Nucleus accumbens (tissue), 56 donors: ENCODE results near the gene INVS.
"Not testable (repeated sequence)": the region's sequence is repeated elsewhere in the genome, so short reads cannot be mapped to it uniquely, and the experiment has no call there.

ENCODE experiments used
- DNase-seq, 56 donors: peaks; one replicate each; lab custom pipeline; 2025; lab: John Stamatoyannopoulos, UW

INVS gene

DNA sequence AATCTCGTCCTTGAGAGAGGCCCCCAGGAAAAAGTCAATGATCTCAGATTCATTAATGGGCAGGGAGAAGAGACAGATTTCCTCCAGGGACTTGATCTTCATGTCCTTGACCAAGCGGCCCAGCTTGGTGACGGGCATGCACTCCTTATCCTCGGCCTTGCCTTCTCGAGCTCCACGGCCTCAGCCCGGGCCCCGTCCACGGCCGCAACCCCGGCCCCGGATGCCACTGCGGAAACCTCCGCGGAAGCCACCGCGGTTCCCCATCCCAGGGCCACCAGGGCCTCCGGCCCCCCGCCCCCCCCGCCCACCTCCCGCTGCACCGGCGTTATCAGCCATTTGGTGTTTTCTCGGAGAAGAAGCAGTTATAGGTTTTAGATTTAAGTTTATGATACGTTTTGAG lies 18.3 kb downstream of the INVS start:
- DNase-seq, result no peak

- DNase-seq, result no peak
Observed at GRCh38 chr9:100120286-100120685, 21.2 kb downstream of the INVS start.

GRCh38 chr9:100125236-100125635 lies 26.2 kb downstream of the INVS start:
- DNase-seq, result no peak

DNA sequence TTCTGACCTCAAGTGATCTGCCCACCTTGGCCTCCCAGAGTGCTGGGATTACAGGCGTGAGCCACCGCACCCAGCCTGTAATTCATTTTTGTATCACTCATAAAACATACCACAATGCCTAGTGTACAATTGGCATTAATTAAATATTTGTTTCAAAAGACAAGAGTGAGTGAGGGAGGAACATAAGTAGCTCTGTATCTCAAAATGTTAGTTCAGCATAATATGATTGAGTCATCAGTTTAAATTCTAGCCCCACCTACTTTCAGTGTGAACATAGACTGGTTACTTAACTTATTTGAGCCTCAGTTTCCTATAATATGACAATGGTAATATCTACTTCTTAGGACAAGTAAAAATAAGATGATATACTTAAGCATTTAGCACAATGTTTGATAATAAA lies 26.9 kb downstream of the INVS start:
- DNase-seq, result no peak

GRCh38 chr9:100126423-100126822 lies 27.4 kb downstream of the INVS start:
- no peak for DNase-seq

- DNase-seq, result no peak
Observed at GRCh38 chr9:100129772-100130171, 30.7 kb downstream of the INVS start.

- no peak for DNase-seq
Observed at GRCh38 chr9:100131216-100131615, 32.2 kb downstream of the INVS start.

- no peak for DNase-seq
Observed at GRCh38 chr9:100131875-100132430, 32.9 kb downstream of the INVS start.

DNA sequence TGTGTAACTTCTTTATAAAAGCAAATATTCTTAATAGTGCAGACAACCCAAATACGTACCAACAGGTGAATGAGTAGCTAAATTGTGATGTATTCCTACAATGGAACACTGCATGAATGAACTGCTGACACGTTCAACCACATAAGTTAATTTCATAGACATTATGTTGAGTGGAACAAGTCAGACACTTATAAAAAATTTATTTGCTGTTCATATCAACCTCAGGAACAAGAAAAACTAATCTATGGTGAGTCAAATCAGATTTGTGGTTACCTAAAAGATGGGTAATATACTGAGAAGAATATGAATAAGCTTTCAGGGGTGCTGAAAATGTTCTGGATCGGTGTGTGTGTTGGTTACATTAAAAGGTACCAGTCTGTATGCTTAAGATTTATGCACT lies 35.7 kb downstream of the INVS start:
- DNase-seq, result no peak

- DNase-seq, result not testable (repeated sequence)
Observed at GRCh38 chr9:100136799-100137198, 37.8 kb downstream of the INVS start.

GRCh38 chr9:100140303-100140702 lies 41.3 kb downstream of the INVS start:
- DNase-seq, result not testable (repeated sequence)

GRCh38 chr9:100141862-100142261 lies 42.8 kb downstream of the INVS start:
- not testable (repeated sequence) for DNase-seq

DNA sequence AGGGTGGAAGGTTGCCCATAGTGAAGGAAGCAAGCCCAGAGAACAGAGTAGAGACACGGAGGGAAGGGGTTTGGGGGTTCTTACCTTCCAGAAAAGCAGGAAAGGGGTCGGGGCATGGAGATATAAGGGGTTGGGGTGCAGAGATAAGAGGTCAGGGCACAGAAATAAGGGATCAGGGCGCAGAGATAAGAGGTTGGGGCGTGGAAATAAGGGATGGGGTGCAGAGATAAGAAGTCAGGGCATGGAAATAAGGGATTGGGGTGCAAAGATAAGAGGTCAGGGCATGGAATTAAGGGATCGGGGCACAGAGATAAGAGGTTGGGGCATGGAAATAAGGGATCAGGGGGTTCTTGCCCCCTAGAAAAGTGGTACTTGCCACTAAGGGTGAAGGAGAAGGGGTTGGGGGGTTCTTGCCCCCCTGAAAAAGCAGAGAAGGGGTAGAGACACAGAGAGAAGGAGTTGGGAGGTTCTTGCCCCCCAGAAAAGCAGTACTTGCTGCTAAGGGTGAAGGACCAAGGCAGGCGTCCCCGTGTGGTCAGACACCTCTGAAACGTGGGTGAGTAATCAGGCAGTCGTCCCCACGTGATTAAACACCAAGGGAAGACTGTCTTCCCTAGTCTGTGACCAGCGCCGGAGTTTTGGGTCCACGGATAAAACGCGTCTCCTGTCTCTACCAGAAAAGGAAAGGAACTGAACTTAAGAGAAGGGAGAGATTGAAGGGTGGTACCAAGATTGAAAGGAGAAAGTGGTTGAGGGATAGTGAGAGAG lies 46.3 kb downstream of the INVS start:
- DNase-seq, result not testable (repeated sequence)

GRCh38 chr9:100145976-100146375 lies 46.9 kb downstream of the INVS start:
- not testable (repeated sequence) for DNase-seq

DNA sequence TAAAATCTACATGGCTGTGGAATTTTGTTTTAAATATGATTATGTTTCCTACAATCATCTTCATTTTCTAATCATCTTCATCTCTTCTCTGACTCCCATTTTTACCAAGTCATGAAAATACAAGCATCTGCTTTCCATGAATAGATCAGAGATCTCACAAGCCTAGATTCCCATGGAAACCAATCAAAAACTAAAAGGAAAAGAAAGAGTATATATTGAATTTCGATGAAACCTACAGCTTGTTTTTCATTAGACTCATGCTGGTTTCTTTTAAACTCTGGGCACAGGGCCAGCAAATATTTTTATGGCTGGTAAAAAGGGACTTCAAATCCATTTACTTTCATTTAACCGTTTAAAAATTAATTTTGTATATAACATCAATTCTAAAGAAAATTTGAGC lies 51.2 kb downstream of the INVS start:
- no peak for DNase-seq

DNA sequence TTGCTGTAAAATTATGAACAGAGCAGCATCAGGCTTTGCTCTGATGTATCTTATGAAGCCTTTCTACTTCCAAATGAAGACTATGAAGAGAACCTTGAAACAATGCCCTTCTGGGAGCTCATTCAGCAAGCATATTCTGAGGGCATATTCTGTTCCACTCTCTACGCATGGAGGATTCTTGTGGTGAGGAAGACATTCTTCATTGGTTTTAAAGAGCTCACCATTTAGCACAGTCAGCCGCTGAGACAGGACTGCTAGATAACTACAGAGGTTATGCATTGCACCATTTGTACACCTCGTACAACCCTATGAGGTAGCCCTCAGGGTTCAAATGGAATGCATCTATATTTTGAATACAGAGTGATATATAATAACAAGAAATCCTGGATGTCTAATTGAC lies 61.0 kb downstream of the INVS start:
- DNase-seq, result no peak

- no peak for DNase-seq
Observed at GRCh38 chr9:100167176-100167575, 68.1 kb downstream of the INVS start.

GRCh38 chr9:100167915-100168654 lies 69.0 kb downstream of the INVS start:
- DNase-seq, result no peak

- DNase-seq, result no peak
Observed at GRCh38 chr9:100170085-100170484, 71.0 kb downstream of the INVS start.

DNA sequence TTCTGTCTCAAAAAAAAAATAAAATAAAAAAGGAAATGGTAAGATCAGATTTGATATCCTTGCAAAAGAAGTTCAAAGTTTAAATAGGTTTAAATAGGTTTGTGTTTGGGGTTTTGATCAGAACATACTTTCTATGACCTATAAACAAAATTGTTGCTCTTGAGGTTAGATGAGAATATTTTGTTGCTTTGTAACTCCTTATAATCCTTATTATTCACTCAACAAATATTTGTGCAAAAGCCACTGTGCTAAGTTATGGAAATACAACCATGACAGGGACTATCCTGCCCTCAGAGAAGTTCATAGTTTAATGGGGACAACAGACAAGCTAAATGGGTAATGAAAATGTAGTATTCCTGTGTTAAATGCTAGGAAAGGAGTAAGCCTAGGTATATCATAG lies 71.5 kb downstream of the INVS start:
- DNase-seq, result no peak

GRCh38 chr9:100186356-100186755 lies 87.3 kb downstream of the INVS start:
- no peak for DNase-seq

DNA sequence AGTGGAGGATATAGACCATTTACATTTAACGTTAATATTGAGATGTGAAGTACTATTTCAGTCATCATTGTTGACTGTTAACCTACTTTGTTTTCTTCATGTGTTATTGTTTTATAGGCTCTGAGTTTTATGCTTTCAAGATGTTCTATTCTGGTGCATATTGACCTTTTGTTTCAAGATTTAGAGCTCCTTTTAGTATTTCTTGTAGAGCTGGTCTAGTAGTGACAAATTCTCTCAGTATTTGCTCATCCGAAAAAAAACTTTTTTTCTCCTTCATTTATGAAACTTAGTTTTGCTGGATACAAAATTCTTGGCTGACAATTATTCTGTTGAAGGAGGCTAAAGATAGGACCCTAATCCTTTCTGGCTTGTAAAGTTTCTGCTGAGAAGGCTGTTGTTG lies 91.3 kb downstream of the INVS start:
- no peak for DNase-seq
